HG02763 (cell line): ENCODE measurements around the gene CLIP4.
A peak's percentile ranks its signal among the peaks of the same experiment; 100 is the strongest.
"Not testable (repeated sequence)": the region's sequence is repeated elsewhere in the genome, so short reads cannot be mapped to it uniquely, and the experiment has no call there.

ENCODE experiments used
- ATAC-seq: cut with Tn5 transposase; IDR thresholded peaks from one replicate; pipeline ENCODE4 v1.9.1; 2021; ENCODE audit warnings: mild to moderate bottlenecking, moderate library complexity; ENCODE audit not compliant: unreplicated experiment

The CLIP4 gene

GRCh38 chr2:29114946-29115609 lies at the start of gene CLIP4:
CLIP4 (plus strand) TSS chr2:29115415; CDS start chr2:29121389, 5,974 bp downstream.
- peak; percentile 57 for ATAC-seq

GRCh38 chr2:29066271-29066860 lies 48.8 kb upstream of the CLIP4 start:
- no peak for ATAC-seq

- no peak for ATAC-seq
Measured at GRCh38 chr2:29066997-29067605, 48.1 kb upstream of the CLIP4 start.

GRCh38 chr2:29068513-29068912 lies 46.7 kb upstream of the CLIP4 start:
- no peak for ATAC-seq

- ATAC-seq: no peak
Measured at GRCh38 chr2:29070526-29070925, 44.7 kb upstream of the CLIP4 start.

GRCh38 chr2:29071032-29071975 lies 43.9 kb upstream of the CLIP4 start:
- no peak for ATAC-seq

- no peak for ATAC-seq
Measured at GRCh38 chr2:29072251-29072650, 43.0 kb upstream of the CLIP4 start.

GRCh38 chr2:29072971-29073725 lies 42.1 kb upstream of the CLIP4 start:
- ATAC-seq: no peak

GRCh38 chr2:29073933-29074332 lies 41.3 kb upstream of the CLIP4 start:
- no peak for ATAC-seq

- no peak for ATAC-seq
Measured at GRCh38 chr2:29074411-29074810, 40.8 kb upstream of the CLIP4 start, which contains the start of gene PCARE. PCARE (minus strand) TSS chr2:29074523; CDS start chr2:29074261, 262 bp downstream.

- no peak for ATAC-seq
Measured at GRCh38 chr2:29075894-29076705, 39.1 kb upstream of the CLIP4 start.

- no peak for ATAC-seq
Measured at GRCh38 chr2:29079887-29080286, 35.3 kb upstream of the CLIP4 start.

GRCh38 chr2:29080886-29081743 lies 34.1 kb upstream of the CLIP4 start:
- no peak for ATAC-seq

GRCh38 chr2:29082804-29083495 lies 32.3 kb upstream of the CLIP4 start:
- no peak for ATAC-seq

GRCh38 chr2:29084554-29084953 lies 30.7 kb upstream of the CLIP4 start:
- no peak for ATAC-seq

GRCh38 chr2:29090311-29090710 lies 24.9 kb upstream of the CLIP4 start:
- ATAC-seq: not testable (repeated sequence)

GRCh38 chr2:29096969-29097368 lies 18.2 kb upstream of the CLIP4 start:
- ATAC-seq: no peak

- no peak for ATAC-seq
Measured at GRCh38 chr2:29097569-29097968, 17.6 kb upstream of the CLIP4 start.
